ENCODE data around the gene ADCY1.

The ADCY1 gene

DNA sequence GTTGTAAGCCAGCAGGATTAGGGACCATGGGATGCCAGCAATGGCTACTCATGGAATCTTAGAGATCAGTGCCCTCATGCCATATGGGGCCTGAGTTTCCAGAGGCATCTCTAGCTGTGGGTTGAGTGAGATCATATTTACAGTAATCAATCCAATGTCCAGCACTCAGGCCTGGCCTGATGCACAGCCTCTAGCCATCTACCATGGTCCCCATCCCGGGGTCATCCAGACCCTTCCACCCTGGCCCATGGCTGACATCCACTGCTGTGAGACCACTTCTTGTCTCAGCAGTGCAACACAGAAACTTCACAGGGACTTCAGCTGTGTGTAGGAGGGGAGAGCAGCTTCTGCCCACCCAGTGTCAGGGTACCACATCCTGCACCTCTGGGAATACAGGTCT is 6.5 kb upstream of the ADCY1 start:
- H3K4me3 ChIP-seq (ENCODE audit: low read depth, low read length) = no peak overlapping the region
- H3K27me3 ChIP-seq (ENCODE audit: insufficient read depth, low read depth, severe bottlenecking) = no peaks in the 10 kb centered on the region
- no peak for DNase-seq
- no peaks in the 10 kb centered on the region for H3K9me3 ChIP-seq (ENCODE audit: severe bottlenecking)
- no peak overlapping the region for H3K27ac ChIP-seq
- H3K36me3 ChIP-seq = no peaks in the 10 kb centered on the region
- TF ChIP-seq, protein P1, sequence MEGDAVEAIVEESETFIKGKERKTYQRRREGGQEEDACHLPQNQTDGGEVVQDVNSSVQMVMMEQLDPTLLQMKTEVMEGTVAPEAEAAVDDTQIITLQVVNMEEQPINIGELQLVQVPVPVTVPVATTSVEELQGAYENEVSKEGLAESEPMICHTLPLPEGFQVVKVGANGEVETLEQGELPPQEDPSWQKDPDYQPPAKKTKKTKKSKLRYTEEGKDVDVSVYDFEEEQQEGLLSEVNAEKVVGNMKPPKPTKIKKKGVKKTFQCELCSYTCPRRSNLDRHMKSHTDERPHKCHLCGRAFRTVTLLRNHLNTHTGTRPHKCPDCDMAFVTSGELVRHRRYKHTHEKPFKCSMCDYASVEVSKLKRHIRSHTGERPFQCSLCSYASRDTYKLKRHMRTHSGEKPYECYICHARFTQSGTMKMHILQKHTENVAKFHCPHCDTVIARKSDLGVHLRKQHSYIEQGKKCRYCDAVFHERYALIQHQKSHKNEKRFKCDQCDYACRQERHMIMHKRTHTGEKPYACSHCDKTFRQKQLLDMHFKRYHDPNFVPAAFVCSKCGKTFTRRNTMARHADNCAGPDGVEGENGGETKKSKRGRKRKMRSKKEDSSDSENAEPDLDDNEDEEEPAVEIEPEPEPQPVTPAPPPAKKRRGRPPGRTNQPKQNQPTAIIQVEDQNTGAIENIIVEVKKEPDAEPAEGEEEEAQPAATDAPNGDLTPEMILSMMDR (IDR thresholded peaks at IDR 0.05; ENCODE audit: low read depth, low read length) = no peak

DNA sequence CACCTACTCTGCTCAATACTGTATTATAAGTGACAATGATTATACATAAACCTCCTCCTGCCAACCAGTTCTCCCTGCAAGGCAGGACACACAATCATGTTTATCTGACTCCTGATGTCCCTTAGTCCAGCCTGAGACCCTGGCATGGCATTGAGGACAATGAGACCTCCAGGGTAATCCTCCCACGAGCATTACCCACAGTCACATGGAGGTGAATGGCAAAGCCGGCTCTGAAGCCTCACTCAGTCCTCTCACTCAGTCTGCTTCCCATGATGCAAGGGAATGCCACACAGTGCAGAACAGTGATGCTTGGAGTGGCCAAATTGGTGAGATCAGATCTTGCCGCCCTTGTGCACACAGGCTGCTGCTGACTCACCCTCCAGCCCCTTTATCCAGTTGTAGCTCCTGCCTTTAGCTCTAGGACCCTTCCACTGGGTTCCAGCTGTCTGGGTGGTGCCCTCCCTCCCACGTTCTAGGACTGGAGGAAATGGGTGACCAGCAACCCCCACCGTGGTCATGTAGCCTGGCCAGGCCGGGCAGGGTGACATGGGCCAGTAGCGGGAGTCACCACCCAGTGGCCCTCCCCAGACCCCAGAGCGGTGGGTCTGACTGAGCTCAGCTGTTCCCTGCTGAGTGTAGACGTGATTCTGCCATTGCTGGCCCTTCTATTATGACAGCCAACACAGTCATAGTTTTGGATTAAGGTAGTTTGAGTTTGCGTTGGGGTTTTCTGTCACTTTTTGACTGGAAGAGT is 5.5 kb upstream of the ADCY1 start:
- H3K36me3 ChIP-seq = no peaks in the 10 kb centered on the region
- no peak for DNase-seq
- TF ChIP-seq, protein P1 (IDR thresholded peaks at IDR 0.05; ENCODE audit: low read depth, low read length) = no peak
- no peak overlapping the region for H3K27ac ChIP-seq
- no peaks in the 10 kb centered on the region for H3K27me3 ChIP-seq (ENCODE audit: insufficient read depth, low read depth, severe bottlenecking)
- H3K4me3 ChIP-seq (ENCODE audit: low read depth, low read length) = no peak overlapping the region
- no peaks in the 10 kb centered on the region for H3K9me3 ChIP-seq (ENCODE audit: severe bottlenecking)

DNA sequence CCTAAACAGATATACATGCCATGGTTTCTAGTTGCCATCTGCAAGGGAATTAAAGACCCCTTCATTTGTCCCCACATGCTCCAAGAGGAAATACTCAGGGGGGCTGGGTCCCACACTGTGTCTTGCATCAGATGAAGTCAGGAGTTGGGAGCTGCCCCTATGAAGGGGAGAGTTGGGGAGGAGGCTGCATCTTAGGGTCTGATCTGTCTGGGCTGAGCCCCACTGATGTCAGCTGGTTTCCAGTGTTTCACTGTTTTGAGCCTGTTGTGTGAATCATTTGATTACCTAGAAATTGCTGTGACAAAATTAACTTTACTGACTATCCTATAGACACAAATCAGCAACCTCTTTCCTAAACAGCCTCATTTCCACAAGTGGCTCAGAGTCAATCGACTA is 4.9 kb upstream of the ADCY1 start:
- Histone ChIP-seq H3K27me3 (ENCODE audit: insufficient read depth, low read depth, severe bottlenecking) (no peaks in the 10 kb centered on the region), H3K36me3 (no peaks in the 10 kb centered on the region), H3K27ac (no peak overlapping the region), H3K4me3 (ENCODE audit: low read depth, low read length) (no peak overlapping the region), H3K9me3 (ENCODE audit: severe bottlenecking) (no peaks in the 10 kb centered on the region)
- no peak for DNase-seq
- TF ChIP-seq, protein P1 (IDR thresholded peaks at IDR 0.05; ENCODE audit: low read depth, low read length) = no peak

DNA sequence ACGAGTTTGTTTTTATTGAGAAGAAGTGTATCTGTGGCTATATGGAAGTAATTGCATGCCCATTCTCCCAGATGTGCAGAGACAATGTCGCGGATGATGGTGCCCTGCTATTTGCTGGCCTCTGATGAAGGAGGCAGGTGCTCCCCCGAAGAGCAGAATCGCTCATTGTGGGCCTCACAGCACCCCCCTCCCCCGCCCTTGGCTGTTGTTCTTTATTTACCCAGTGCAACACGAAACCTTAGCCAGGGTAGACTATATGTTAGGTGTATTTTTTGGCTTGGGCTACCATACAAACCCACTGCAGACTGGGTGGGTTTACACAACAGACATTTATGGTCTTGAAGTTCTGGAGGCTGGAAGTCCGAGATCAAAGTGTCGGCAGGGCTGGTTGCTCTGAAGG is 3.4 kb upstream of the ADCY1 start:
- TF ChIP-seq, protein P1 (IDR thresholded peaks at IDR 0.05; ENCODE audit: low read depth, low read length) = no peak
- Histone ChIP-seq H3K36me3 (no peaks in the 10 kb centered on the region; the same call in 1 of the 2 replicates), H3K27me3 (ENCODE audit: insufficient read depth, low read depth, severe bottlenecking) (no peaks in the 10 kb centered on the region), H3K27ac (no peak overlapping the region), H3K9me3 (ENCODE audit: severe bottlenecking) (no peaks in the 10 kb centered on the region), H3K4me3 (ENCODE audit: low read depth, low read length) (no peak overlapping the region)
- DNase-seq = no peak

DNA sequence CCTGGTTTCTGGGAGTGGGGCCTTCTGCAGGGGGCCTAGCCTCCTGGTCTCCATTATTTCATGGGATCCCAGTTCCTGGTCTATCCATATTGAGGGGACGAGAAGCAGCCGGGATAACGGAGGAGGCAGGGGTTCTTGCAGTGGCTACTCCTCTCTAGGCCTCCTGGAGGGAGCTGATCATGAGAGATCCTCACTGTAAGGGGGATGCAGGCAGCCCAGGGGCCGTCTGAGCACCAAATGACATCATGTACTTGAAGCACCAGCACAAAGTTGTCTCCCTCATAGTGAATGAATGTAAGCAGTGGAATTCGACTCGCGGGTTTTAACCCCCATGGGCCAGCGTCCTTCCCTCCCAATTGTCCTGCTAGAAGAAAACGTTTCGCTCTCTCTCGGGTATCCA is 964 bp upstream of the ADCY1 start:
- TF ChIP-seq, protein P1 (IDR thresholded peaks at IDR 0.05; ENCODE audit: low read depth, low read length) = no peak
- H3K9me3 ChIP-seq (ENCODE audit: severe bottlenecking) = no peaks in the 10 kb centered on the region
- H3K36me3 ChIP-seq = no peaks in the 10 kb centered on the region; the same call in 1 of the 2 replicates
- H3K27me3 ChIP-seq (ENCODE audit: insufficient read depth, low read depth, severe bottlenecking) = no peaks in the 10 kb centered on the region
- H3K4me3 ChIP-seq (ENCODE audit: low read depth, low read length) = no peak overlapping the region
- H3K27ac ChIP-seq = no peak overlapping the region
- no peak for DNase-seq

DNA sequence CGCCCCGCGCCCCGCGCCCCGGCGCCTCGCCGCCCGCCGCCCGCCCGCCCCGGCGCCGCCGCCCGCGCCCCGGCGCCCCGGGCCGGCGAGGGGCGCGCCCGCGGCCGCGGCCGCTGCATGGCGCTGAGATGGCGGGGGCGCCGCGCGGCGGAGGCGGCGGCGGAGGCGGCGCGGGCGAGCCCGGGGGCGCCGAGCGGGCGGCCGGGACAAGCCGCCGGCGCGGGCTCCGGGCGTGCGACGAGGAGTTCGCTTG is 174 bp downstream of the ADCY1 start:
- peak overlapping the region; percentile 49 for H3K4me3 ChIP-seq (ENCODE audit: low read depth, low read length)
- no peaks in the 10 kb centered on the region for H3K9me3 ChIP-seq (ENCODE audit: severe bottlenecking)
- no peaks in the 10 kb centered on the region for H3K27me3 ChIP-seq (ENCODE audit: insufficient read depth, low read depth, severe bottlenecking)
- DNase-seq = no peak
- H3K36me3 ChIP-seq = no peaks in the 10 kb centered on the region; the same call in 1 of the 2 replicates
- H3K27ac ChIP-seq = no peak overlapping the region
- TF ChIP-seq, protein P1 (IDR thresholded peaks at IDR 0.05; ENCODE audit: low read depth, low read length) = no peak

Data from WERI-Rb-1 (cell line).